ENCODE measurements around the gene TRA2A. TPM values are rescaled to one million over a fixed set of nuclear protein-coding genes. Genes with fewer than 3 reads are reported as not detected.

The TRA2A gene
- total and polyA plus RNA-seq, 9 of the 15 experiments (the other 6 are each of a cell fraction or from before 2014, with no cell fraction given) = 22.7 to 210 (median 73.9) TPM

DNA sequence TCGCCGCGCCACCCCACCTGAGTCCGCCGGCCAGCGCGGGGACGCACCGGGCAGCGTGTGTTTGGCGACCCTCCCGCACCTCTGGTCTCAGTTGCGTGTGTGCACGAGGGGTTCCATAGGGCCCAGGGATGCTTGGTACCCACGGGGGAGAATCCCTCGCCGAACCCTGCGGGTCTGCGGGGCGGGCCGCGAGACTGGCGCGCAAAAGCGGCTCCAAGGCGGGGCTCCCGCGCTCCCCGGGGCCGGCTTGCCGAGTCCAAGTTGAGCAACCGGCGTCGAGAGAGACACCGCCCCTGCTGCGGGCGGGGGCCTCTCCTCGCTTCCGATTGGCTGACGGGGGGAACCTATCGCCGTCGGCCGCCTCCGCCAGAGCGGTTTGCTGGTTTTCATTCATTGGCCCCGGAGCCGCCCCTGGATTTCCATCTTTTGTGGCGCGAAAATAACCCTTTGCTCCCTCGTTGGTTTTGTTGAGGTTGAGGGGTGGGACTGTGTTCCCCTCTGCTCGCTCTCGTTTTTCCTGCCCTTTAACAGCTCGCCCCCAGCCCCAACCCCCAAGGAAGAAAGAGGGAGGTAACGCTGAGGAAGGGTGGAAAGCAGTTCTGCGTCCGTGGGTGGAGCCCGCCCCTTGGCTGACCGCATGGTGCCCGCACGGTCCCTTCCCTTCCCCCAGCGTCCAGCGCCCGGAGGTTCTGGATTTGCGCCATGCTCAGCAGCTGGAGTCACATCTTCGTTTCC, 57.5 kb downstream of the TRA2A start (continued):
- TF ChIP-seq, protein P1, sequence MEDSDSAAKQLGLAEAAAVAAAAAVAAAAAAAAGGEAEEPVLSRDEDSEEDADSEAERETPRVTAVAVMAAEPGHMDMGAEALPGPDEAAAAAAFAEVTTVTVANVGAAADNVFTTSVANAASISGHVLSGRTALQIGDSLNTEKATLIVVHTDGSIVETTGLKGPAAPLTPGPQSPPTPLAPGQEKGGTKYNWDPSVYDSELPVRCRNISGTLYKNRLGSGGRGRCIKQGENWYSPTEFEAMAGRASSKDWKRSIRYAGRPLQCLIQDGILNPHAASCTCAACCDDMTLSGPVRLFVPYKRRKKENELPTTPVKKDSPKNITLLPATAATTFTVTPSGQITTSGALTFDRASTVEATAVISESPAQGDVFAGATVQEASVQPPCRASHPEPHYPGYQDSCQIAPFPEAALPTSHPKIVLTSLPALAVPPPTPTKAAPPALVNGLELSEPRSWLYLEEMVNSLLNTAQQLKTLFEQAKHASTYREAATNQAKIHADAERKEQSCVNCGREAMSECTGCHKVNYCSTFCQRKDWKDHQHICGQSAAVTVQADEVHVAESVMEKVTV (CRISPR knock-in tag; IDR thresholded peaks at IDR 0.05) = no peak
- peak; percentile 64; the same call in 1 of the 2 replicates for TF ChIP-seq ZKSCAN1 (IDR thresholded peaks at IDR 0.05; ENCODE audit: low read depth, low read length)
- TF ChIP-seq, protein P2, sequence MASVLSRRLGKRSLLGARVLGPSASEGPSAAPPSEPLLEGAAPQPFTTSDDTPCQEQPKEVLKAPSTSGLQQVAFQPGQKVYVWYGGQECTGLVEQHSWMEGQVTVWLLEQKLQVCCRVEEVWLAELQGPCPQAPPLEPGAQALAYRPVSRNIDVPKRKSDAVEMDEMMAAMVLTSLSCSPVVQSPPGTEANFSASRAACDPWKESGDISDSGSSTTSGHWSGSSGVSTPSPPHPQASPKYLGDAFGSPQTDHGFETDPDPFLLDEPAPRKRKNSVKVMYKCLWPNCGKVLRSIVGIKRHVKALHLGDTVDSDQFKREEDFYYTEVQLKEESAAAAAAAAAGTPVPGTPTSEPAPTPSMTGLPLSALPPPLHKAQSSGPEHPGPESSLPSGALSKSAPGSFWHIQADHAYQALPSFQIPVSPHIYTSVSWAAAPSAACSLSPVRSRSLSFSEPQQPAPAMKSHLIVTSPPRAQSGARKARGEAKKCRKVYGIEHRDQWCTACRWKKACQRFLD (CRISPR knock-in tag; IDR thresholded peaks at IDR 0.05) = peak; percentile 64; the same call in 1 of the 2 replicates
- TF ChIP-seq ZNF133 (CRISPR knock-in tag; IDR thresholded peaks at IDR 0.05) = no peak
- TF ChIP-seq ZKSCAN3 (CRISPR knock-in tag; IDR thresholded peaks at IDR 0.05) = no peak
- peak; percentile 79 for TF ChIP-seq TBP (optimal IDR thresholded peaks at IDR 0.05; ENCODE audit: low read depth, low read length)
- TF ChIP-seq, protein P3, sequence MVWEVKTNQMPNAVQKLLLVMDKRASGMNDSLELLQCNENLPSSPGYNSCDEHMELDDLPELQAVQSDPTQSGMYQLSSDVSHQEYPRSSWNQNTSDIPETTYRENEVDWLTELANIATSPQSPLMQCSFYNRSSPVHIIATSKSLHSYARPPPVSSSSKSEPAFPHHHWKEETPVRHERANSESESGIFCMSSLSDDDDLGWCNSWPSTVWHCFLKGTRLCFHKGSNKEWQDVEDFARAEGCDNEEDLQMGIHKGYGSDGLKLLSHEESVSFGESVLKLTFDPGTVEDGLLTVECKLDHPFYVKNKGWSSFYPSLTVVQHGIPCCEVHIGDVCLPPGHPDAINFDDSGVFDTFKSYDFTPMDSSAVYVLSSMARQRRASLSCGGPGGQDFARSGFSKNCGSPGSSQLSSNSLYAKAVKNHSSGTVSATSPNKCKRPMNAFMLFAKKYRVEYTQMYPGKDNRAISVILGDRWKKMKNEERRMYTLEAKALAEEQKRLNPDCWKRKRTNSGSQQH (CRISPR knock-in tag; IDR thresholded peaks at IDR 0.05) = 0 out of 2 replicates have a peak, but pooled peaks have one; percentile 72
- no peak for TF ChIP-seq CBX5 (IDR thresholded peaks at IDR 0.05; ENCODE audit: borderline replicate concordance, low read depth)
- no peak for TF ChIP-seq ATF1 (CRISPR knock-in tag; IDR thresholded peaks at IDR 0.05)
- peak; percentile 76 for TF ChIP-seq ATF1 (tag; IDR thresholded peaks at IDR 0.05)
- TF ChIP-seq SP1 (CRISPR knock-in tag; IDR thresholded peaks at IDR 0.05) = peak; percentile 79
- peak; percentile 58 for TF ChIP-seq NCOR1 (IDR thresholded peaks at IDR 0.05)
- 0 out of 2 replicates have a peak, but pooled peaks have one; percentile 60 for TF ChIP-seq ZNF263 (CRISPR knock-in tag; IDR thresholded peaks at IDR 0.05; ENCODE audit: borderline replicate concordance)
- no peak for TF ChIP-seq HNRNPH1 (optimal IDR thresholded peaks at IDR 0.05; ENCODE audit: low read depth, low read length)
- peak; percentile 65 for TF ChIP-seq HNRNPL (IDR thresholded peaks at IDR 0.05; ENCODE audit: low read depth, low read length)
- TF ChIP-seq, protein P4, sequence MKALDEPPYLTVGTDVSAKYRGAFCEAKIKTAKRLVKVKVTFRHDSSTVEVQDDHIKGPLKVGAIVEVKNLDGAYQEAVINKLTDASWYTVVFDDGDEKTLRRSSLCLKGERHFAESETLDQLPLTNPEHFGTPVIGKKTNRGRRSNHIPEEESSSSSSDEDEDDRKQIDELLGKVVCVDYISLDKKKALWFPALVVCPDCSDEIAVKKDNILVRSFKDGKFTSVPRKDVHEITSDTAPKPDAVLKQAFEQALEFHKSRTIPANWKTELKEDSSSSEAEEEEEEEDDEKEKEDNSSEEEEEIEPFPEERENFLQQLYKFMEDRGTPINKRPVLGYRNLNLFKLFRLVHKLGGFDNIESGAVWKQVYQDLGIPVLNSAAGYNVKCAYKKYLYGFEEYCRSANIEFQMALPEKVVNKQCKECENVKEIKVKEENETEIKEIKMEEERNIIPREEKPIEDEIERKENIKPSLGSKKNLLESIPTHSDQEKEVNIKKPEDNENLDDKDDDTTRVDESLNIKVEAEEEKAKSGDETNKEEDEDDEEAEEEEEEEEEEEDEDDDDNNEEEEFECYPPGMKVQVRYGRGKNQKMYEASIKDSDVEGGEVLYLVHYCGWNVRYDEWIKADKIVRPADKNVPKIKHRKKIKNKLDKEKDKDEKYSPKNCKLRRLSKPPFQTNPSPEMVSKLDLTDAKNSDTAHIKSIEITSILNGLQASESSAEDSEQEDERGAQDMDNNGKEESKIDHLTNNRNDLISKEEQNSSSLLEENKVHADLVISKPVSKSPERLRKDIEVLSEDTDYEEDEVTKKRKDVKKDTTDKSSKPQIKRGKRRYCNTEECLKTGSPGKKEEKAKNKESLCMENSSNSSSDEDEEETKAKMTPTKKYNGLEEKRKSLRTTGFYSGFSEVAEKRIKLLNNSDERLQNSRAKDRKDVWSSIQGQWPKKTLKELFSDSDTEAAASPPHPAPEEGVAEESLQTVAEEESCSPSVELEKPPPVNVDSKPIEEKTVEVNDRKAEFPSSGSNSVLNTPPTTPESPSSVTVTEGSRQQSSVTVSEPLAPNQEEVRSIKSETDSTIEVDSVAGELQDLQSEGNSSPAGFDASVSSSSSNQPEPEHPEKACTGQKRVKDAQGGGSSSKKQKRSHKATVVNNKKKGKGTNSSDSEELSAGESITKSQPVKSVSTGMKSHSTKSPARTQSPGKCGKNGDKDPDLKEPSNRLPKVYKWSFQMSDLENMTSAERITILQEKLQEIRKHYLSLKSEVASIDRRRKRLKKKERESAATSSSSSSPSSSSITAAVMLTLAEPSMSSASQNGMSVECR (CRISPR knock-in tag; IDR thresholded peaks at IDR 0.05) = peak; percentile 84
- TF ChIP-seq U2AF1 (optimal IDR thresholded peaks at IDR 0.05; ENCODE audit: low read depth, low read length) = peak; percentile 89
- peak; percentile 93 for TF ChIP-seq NFIC (IDR thresholded peaks at IDR 0.05)
- peak; percentile 84 for TF ChIP-seq ZNF583 (CRISPR knock-in tag; IDR thresholded peaks at IDR 0.05)

All from K562 (cell line).